ENCODE data around the gene PTPN14.

GRCh38 chr1:214396330-214396729 is 155.1 kb downstream of the PTPN14 start:
- TF ChIP-seq, protein P1, sequence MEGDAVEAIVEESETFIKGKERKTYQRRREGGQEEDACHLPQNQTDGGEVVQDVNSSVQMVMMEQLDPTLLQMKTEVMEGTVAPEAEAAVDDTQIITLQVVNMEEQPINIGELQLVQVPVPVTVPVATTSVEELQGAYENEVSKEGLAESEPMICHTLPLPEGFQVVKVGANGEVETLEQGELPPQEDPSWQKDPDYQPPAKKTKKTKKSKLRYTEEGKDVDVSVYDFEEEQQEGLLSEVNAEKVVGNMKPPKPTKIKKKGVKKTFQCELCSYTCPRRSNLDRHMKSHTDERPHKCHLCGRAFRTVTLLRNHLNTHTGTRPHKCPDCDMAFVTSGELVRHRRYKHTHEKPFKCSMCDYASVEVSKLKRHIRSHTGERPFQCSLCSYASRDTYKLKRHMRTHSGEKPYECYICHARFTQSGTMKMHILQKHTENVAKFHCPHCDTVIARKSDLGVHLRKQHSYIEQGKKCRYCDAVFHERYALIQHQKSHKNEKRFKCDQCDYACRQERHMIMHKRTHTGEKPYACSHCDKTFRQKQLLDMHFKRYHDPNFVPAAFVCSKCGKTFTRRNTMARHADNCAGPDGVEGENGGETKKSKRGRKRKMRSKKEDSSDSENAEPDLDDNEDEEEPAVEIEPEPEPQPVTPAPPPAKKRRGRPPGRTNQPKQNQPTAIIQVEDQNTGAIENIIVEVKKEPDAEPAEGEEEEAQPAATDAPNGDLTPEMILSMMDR (conservative IDR thresholded peaks at IDR 0.05; ENCODE audit: low read length): no peak
- TF ChIP-seq EZH2phosphoT487 (IDR thresholded peaks at IDR 0.05; ENCODE audit: borderline replicate concordance): no peak
